Progenitor cell of endocrine pancreas (in vitro differentiated cells): ENCODE measurements around the gene BBS9. TPM values are rescaled to one million over a fixed set of nuclear protein-coding genes. Genes with fewer than 3 reads are reported as not detected.

ENCODE experiments used
- DNase-seq: peaks from one replicate; pipeline ENCODE4 v3.0.0; 2021; ENCODE audit warnings: low spot score; ENCODE audit not compliant: unreplicated experiment
- H3K27ac Mint-ChIP-seq: 2 replicates; pipeline ENCODE4 v1.8.0; 2021; ENCODE audit warnings: mild to moderate bottlenecking, moderate library complexity, mixed read lengths
- H3K27me3 Mint-ChIP-seq: 2 replicates; pipeline ENCODE4 v1.8.0; 2021; ENCODE audit warnings: mixed read lengths
- H3K36me3 Mint-ChIP-seq: 2 replicates; pipeline ENCODE4 v1.8.0; 2022; ENCODE audit warnings: mixed read lengths; ENCODE audit not compliant: insufficient read depth
- H3K4me1 Mint-ChIP-seq: 2 replicates; pipeline ENCODE4 v1.8.0; 2021; ENCODE audit warnings: low read depth, mixed read lengths
- H3K4me3 Mint-ChIP-seq: 2 replicates; pipeline ENCODE4 v1.8.0; 2021; ENCODE audit warnings: low read depth, mild to moderate bottlenecking, moderate library complexity, mixed read lengths
- H3K9me3 Mint-ChIP-seq: 2 replicates; pipeline ENCODE4 v1.8.0; 2021; ENCODE audit warnings: low read depth, mixed read lengths
- CTCF ChIP-seq: fragments of 200-600 bp; sonication (generic); IDR thresholded peaks from one replicate; pipeline ENCODE4 v1.5.0; 2021; ENCODE audit warnings: antibody characterized with exemption, mild to moderate bottlenecking; ENCODE audit not compliant: unreplicated experiment
- total RNA-seq: library from RNA; stranded (reverse); gene quantifications from 2 replicates; pipeline ENCODE4 v1.2.1, GENCODE V29; 2021

BBS9 gene
- total RNA-seq, 1 donor from 2014 or later: 25.5 TPM

GRCh38 chr7:33399528-33400213 lies 270.3 kb downstream of the BBS9 start:
- no peak for DNase-seq
- no peak for TF ChIP-seq CTCF
- no peaks in the 10 kb centered on the region for H3K27me3 Mint-ChIP-seq
- H3K36me3 Mint-ChIP-seq: peaks cover 11% of the 10 kb centered on the region
- H3K27ac Mint-ChIP-seq: no peak overlapping the region
- no peak overlapping the region for H3K4me3 Mint-ChIP-seq
- H3K9me3 Mint-ChIP-seq: peaks cover 15% of the 10 kb centered on the region
- no peaks in the 10 kb centered on the region for H3K4me1 Mint-ChIP-seq

GRCh38 chr7:33400214-33400538 lies 270.8 kb downstream of the BBS9 start:
- no peak for TF ChIP-seq CTCF
- peaks cover 15% of the 10 kb centered on the region for H3K9me3 Mint-ChIP-seq
- H3K36me3 Mint-ChIP-seq: peaks cover 11% of the 10 kb centered on the region
- H3K27ac Mint-ChIP-seq: no peak overlapping the region
- no peaks in the 10 kb centered on the region for H3K4me1 Mint-ChIP-seq
- no peak for DNase-seq
- H3K4me3 Mint-ChIP-seq: no peak overlapping the region
- H3K27me3 Mint-ChIP-seq: no peaks in the 10 kb centered on the region

GRCh38 chr7:33410266-33410665 lies 280.9 kb downstream of the BBS9 start:
- Mint-ChIP-seq H3K4me3 (no peak overlapping the region), H3K36me3 (peaks cover 19% of the 10 kb centered on the region), H3K27me3 (no peaks in the 10 kb centered on the region), H3K27ac (no peak overlapping the region), H3K4me1 (no peaks in the 10 kb centered on the region), H3K9me3 (peaks cover 24% of the 10 kb centered on the region)
- DNase-seq: no peak
- no peak for TF ChIP-seq CTCF

- Mint-ChIP-seq H3K4me3 (no peak overlapping the region), H3K36me3 (peaks cover 18% of the 10 kb centered on the region), H3K27me3 (no peaks in the 10 kb centered on the region), H3K4me1 (no peaks in the 10 kb centered on the region), H3K9me3 (peaks cover 23% of the 10 kb centered on the region), H3K27ac (no peak overlapping the region)
- no peak for TF ChIP-seq CTCF
- no peak for DNase-seq
These were observed 281.7 kb downstream of the BBS9 start for GRCh38 chr7:33411020-33411419.

GRCh38 chr7:33412331-33412730 lies 283.0 kb downstream of the BBS9 start:
- DNase-seq: no peak
- Mint-ChIP-seq H3K9me3 (peaks cover 12% of the 10 kb centered on the region), H3K36me3 (peaks cover 11% of the 10 kb centered on the region), H3K4me1 (no peaks in the 10 kb centered on the region), H3K27ac (no peak overlapping the region), H3K4me3 (no peak overlapping the region), H3K27me3 (no peaks in the 10 kb centered on the region)
- no peak for TF ChIP-seq CTCF
